HG03565 (cell line): ENCODE measurements around the gene PAXX.

Source experiments
- ATAC-seq: cut with Tn5 transposase; IDR thresholded peaks from one replicate; pipeline ENCODE4 v1.9.1; 2021; ENCODE audit warnings: mild to moderate bottlenecking, moderate library complexity; ENCODE audit not compliant: unreplicated experiment

Gene PAXX, protein sequence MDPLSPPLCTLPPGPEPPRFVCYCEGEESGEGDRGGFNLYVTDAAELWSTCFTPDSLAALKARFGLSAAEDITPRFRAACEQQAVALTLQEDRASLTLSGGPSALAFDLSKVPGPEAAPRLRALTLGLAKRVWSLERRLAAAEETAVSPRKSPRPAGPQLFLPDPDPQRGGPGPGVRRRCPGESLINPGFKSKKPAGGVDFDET

DNA sequence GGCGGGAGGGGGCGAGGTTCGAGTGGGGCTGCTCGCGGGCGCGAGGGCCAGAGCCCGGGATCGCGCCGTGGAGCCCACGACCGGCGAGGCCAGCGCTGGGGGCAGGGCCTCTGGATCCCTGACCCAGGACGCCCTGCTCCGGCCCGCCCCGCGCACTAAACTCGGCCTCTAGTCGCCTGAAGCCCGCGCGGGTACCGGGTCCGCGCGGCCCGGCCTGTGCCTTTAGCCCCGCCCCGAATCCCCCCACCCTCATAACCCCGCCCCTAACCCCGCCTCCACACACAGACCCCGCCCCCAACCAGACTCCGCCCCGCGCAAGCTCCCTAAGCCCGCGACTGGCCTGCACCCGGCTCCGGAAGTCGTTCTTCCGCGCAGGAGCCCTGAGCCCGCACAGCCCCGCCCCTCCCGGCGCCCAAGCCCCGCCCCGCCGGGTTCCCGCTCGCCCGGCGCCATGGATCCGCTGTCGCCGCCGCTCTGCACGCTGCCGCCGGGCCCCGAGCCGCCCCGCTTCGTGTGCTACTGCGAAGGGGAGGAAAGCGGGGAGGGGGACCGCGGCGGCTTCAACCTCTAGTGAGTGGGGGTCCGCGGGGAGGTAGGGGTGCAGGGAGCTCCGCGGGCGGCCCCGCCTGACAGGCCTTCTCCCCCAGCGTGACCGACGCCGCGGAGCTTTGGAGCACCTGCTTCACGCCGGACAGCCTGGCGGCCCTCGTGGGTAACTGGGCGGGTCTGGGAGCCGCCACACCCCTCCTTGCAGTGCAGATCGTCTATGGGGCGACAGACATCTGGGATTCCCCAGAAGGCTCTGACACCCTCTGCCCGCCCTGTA lies at the start of gene PAXX:
Gene PAXX, plus strand, starts transcription at position 430 of the 826 bp plus-strand sequence. Its CDS starts 22 bp downstream, at position 452.
- peak; percentile 59 for ATAC-seq

DNA sequence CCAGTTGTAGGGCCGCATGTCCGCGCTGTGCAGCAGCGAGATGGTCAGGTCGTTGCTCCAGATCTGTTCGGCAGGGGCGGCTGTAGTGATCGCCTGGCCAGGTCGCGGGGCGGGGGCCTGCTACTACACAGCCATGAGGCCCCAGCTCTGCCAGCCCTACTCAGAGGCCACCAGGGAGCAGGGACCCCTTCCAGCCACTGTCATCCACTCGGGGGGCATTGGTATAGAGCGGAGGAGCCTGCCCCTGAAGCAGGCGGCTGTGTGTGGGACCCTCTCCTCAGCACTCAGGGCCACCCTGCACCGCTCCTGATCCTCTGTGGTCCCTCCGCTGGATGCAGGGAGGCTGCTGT lies 49.4 kb upstream of the PAXX start:
- no peak for ATAC-seq

DNA sequence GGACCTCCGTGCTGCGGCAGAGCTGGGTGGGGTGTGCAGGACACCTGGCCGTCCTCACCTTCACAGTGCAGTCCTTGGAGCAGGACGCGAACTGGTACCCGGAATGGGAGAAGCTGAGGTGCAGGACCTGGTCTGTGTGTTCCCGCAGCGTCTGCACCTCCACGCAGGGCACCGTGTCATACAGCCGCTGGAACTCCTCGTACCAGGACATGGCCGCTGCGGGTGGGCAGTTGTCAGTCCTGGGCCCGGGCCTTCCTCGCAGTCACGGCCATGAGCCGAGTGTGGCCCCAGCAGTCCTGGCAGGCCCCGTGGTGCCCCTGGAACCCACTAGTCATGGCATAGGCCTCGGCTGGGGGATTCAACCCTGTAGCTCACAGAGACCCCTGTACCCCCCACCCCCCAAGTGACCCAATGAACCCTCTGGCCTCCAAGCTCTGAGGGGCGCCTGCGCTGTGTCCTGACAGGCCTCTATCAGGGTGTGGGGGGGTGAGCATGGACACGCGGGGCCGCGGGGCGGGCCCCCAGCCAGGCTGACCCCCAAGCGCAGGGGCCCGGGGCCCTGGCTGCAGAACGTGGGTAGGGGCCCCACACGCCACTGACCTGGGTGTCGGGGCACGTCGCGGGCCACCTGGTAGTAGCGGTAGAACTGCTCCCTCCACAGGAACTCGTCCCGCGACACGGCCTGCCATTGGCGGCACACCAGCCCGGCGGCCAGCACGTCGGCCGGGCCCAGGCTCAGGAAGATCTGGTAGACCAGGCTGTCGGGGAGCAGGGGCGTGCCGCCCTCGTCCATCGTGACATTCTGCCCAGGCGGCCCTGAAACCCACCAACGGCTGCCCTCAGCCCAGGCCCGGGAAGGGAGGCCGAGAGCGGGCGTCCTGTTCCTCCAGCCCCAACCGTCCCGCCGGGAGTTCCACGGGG lies 48.7 kb upstream of the PAXX start:
- peak; percentile 5 for ATAC-seq

DNA sequence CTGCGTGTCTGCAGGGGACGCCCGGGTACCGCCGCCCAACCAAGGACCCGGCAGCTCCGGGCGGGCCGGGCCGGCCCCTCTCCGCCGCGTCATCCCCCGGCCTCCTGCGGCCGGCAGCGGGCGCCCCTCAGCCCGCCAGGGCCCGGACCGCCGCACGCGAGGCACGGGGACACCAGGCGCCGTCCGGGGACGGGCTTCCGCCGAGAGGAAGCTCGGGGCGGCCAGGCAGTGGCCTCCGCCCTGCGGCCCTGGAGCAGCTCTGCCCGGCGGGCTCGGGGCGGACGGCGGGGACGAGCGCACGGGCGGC lies 48.1 kb upstream of the PAXX start:
- ATAC-seq = peak; percentile 27

DNA sequence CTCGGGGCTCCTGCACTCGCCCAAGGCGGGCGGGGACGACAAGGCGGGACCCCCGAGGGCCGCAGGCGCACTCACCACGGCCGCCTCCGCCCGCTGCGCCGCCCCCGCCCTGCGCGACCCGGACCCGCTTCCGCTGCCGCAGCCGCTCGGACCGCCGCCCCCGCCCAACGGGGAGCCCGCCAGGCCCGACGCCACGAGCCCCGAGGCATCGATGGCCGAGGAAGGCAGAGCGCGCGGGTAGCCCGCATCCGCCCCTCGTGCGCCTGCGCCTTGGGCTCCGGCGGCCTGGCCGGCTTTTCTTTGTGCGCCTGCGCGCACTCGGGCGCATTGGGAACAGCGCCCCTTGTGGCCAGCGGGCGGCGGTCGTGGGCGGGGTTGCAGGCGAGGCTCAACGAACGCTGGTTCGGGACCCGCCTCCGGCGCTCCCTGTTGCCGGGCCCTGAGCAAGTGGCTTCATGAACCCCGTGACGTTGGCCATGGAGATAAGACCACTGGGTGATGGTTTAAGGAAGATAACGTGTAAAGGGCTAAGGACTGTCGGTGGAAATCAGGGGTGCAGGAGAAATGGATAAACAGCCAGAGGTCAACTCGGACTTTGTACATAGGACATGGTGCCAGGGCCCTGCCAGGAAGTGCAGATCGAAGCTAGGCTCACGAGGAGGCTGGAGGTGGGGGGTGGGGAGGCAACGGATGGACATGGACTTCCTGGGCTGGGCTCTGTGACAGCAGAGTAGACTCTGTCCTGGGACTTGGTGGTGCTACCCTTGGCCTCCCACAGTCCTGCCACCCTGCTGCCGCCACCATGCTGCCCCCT lies 47.5 kb upstream of the PAXX start, which contains the start of the genes C8G and FBXW5:
Gene C8G, plus strand, starts transcription at position 725 of the 814 bp plus-strand sequence. Its CDS starts 78 bp downstream, at position 803.
Gene FBXW5, minus strand, starts transcription at position 220 of the 814 bp plus-strand sequence. CDS start 655 bp downstream, outside the sequence.
- peak; percentile 75 for ATAC-seq

DNA sequence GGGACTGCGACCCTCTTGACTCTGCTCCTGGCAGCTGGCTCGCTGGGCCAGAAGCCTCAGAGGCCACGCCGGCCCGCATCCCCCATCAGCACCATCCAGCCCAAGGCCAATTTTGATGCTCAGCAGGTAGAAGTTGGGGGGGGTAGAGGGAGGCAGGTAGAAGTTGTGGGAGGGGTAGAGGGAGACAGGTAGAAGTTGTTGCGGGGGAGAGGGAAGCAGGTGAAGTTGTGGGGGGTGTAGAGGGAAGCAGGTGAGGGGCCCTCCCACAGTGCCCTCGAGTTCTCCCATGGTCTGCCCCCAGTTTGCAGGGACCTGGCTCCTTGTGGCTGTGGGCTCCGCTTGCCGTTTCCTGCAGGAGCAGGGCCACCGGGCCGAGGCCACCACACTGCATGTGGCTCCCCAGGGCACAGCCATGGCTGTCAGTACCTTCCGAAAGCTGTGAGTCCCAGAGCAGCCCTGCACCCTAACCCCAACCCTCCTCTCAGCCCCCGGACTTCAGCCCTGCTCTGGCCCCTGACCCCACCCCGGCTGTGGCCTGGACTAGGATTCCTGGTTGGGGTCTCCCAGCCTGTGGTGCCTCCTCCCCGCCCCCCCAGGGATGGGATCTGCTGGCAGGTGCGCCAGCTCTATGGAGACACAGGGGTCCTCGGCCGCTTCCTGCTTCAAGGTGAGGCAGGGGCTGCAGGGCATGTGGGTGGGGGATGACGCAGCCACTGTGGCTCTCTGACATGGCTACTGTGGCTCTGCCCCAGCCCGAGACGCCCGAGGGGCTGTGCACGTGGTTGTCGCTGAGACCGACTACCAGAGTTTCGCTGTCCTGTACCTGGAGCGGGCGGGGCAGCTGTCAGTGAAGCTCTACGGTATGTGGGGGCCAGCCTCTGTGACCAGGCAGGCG lies 46.6 kb upstream of the PAXX start:
- ATAC-seq = no peak

DNA sequence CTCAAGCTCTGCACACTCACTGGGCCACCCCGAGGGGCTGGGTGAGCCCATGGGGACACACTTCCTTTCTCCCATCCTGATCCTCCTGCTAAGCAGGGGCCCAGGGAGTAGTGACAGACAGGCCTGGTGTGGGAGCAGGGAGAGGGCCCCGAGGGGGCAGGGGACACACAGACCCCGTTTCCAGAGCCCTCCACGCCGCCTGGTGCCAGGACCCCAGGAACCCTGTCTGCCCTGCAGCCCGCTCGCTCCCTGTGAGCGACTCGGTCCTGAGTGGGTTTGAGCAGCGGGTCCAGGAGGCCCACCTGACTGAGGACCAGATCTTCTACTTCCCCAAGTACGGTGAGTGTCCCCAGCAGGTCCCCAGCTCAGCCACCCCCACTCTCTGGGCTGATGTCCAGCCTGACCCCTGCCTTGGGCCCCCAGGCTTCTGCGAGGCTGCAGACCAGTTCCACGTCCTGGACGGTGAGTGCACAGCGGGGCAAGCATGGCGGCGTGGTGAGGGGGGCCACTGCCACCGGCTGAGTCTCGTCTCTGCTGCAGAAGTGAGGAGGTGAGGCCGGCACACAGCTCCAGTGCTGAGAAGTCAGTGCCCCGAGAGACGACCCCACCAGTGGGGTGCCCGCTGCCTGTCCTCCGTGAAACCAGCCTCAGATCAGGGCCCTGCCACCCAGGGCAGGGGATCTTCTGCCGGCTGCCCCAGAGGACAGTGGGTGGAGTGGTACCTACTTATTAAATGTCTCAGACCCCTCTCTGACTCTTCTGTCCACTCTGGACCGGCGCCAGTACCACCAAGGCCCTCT lies 45.8 kb upstream of the PAXX start:
- no peak for ATAC-seq

DNA sequence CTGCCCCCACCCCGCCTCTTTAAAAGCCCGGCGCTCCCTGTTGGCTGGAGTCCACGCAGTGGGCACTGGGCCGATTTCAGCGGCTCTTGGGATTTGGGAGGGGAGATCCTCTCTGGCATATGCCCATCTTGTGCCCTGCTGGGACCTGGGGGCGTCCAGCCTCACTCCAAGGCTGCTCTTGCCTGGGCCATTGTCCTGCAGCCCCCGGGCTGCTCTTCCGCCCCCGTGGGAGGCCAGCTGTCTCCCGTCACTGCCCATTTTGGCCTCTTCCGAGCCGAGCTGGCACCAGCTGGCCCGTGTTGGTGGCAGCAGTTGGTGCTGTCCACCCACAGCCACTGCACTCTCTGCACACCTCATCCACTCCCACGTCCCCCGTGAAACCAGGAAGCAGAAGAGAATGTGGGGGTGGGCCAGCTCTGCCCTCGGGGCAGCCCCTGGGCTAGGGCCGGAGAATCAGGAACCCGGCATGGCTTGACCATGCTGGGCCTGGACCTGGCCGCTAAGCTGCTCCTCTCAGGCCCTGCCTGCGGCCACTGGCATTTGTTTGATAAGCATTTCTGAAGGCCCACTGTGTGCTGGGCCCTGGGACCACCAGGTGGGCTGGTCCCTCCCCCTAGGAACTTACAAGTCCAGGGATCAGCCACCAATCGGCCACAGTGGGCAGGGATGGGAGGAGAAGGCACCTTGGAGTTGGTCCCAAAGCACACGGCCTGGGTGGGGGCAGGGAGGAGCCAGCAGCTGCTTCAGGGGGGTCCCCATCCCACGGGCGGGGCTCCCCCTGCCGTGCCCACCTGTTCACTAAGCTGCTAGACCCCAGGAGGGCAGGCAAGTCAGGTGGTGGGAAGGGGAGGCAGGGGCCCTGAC lies 45.0 kb upstream of the PAXX start:
- no peak for ATAC-seq

DNA sequence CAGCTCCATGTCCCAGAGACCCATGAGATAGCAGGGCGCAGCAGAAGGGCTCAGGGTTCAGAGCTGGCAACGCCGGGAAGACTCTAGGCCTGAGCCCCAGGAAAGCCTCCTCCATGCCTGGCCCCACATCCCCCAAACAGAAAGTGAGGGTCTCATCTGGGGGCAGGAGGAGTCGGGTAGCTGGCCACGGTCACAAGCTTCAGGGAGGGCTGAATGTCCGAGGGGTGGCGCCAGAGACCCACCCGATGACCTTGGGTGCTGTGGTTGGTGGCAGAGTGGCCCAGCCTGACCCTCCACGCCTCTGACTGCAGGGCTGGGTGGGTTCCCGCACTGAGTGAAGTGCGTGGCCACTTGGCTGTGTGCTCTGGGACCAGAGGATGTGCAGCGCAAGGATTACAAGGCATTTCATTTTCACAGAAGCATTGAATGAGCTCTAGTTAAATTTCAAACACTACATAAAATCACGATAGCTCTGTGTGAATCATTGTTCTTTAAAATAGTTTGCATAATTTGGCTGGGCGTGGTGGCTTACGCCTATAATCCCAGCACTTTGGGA lies 44.2 kb upstream of the PAXX start:
- ATAC-seq = no peak

DNA sequence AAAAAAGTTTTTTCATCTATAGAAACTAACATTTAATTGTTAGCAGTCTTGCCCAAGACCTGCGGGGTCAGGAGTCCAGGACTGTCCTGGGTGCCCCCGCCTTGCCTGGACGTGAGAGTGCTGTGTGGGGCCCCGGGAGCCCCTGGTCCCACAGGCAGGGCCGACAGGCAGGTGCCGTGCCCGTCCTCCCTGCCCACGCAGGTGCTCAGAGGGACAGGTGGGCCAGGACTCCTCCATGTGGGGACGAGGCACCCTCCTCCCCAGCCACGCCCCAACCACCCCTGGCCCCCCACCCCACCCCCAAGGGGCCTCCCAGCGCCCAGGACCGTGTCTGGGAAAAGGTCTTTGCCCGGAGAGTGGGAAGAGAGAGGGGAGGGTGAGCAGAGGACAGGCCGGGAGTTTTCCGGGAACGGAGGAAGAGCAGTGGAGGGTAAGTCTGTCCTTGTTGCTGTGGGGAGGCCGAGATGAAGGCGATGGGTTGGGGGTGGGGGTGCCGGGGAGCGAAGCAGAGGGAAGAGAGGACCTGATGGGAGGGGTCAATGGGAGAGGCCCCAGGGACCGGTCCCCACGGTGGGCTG lies 42.9 kb upstream of the PAXX start:
- no peak for ATAC-seq

DNA sequence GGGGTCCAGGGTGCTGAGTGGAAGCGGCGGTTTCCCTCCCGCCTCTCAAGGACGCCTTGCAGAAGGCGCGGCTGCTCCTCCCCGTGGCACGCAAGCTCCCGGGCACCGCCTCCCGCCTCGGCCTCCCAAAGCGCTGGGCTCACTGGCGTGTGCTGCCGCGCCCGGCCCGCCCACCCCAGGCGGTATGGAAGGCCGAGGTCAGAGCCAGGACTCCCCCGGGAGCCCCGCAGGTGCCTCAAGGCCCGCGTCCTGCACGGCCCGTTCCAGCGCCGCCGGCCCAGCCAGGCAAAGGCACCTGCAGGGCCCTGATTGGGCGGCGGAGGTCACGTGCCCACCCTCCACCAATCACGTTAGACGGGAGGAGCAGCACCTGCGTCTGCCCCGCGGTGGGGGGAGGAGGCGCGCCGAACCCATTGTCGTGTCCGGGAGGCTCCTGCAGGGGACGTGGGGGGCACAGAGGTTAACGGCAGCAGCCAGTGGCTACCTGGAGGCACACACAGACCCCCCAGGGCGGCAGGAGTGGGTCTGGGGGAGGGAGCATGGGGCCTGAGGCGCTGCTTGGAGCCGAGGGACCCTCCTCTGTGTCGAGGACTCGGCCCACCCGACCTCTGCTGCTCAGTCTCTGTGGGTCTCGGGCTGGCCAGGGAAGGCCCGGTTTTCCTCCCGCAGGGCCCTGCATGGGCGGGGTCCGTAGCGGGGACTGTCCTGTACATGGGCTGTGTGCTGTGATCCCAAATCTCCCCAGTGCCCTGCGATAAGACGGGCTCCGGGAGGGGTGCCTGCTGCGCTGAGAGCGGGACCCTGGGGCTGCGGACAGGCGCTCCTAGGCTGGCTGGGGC lies 42.2 kb upstream of the PAXX start:
- ATAC-seq = peak; percentile 70

DNA sequence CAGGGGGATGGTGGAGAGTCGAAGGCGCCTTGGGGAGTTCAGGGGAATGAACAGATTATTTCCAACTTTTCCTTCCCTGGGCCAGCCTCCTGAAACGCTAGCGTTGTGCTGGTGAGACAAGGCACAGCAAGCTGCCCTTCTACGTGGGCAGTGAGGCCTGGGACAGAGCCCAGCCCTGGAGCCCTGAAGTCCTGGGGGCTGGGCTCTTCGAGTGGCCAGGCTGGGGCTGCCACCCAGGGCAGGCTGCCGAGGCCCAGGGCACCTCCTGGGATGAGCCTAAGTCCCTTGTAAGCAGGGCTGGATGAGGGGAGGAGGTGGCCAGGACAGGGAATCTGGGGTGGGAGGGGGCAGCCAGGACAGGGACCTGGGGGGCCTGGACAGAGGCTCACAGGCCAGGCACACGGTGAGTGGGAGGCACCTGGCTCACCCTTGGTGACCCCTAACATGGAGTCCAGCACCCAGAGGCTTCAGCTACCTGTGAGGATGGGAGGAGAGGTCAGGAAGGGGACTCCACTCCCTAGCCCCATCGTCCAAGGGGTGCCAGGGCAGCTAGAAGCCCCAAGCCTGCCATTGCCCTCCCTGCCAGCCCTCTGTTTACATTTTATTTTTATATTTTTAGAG lies 41.5 kb upstream of the PAXX start:
- ATAC-seq = no peak

DNA sequence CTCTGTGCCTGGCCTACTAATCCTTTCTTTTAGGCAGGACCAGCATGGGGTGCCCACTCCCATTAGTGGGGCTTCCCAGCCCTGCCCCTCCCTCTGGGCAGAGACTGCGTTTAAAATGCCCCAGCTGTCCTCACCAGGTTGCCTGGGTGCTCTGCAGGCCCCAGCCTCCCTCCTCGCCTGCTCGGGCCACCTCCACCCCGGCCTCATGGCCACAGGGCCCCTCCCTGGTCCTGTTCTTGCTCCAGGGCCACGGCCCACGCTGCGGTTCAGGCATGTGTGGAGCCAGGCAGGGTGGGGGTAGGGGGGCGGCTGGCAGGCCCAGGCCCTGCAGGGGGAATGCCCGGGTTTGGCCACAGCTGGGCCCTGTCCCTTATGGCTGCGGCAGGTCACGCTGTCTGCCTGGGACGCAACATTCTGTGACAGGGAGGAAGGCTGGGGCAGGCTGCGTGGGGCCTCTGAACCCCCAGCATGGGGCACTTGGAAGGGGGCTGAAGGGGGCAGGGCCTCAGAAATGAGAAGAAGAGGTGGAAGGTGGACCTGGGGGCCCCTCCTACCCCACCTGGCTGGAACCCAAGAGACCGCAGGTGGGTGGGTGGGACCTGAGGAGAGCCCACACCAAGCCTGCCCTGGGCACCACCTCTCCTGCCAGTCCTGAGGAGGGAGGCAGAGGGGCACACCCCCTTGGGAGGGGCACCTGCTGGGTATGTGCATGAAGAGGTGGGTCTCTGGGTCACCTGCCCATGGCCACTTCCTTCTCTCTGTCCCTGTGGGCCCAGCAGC lies 40.5 kb upstream of the PAXX start, which contains the start of gene LCN12:
Gene LCN12, plus strand, starts transcription at position 733 of the 780 bp plus-strand sequence. CDS start 55 bp downstream, outside the sequence.
- no peak for ATAC-seq

DNA sequence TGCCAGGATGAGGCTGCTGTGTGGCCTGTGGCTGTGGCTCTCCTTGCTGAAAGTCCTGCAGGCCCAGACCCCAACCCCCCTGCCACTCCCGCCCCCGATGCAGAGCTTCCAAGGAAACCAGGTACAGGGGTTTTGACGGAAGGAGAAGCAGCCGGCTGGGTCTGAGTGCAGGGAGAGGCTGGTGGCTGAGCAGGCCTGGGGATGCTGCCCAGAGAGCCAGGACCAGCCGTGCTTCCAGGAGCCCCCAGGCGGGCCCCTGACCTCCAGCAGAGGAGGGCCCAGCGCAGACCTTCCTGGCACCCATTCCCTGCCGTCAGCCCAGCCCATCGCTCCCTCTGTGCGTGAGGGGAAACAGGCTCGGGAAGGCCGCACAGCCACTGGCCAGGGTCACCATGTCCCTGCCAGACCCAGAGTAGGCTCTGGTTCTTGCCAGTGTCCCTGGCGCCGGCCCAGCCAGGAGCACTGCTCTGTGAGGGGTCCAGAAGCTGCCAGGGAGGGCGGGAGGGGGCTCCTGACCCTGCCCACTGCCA lies 39.8 kb upstream of the PAXX start:
- ATAC-seq = no peak
